Neural progenitor cell (in vitro differentiated cells): ENCODE measurements around the gene ARMH3.

Experiments
- EZH2 ChIP-seq: fragments of 200-600 bp; sonication (generic); IDR thresholded peaks from 2 replicates; pipeline ENCODE4 v1.6.1; 2017; ENCODE audit warnings: antibody characterized with exemption, mild to moderate bottlenecking, moderate library complexity
- TF ChIP-seq, protein P1 (sequence below): fragments of 200-600 bp; sonication (generic); IDR thresholded peaks from 2 replicates; pipeline ENCODE4 v1.5.1; 2017; ENCODE audit warnings: antibody characterized with exemption, mild to moderate bottlenecking

GRCh38 chr10:101956898-101957297 is 99.1 kb downstream of the ARMH3 start:
- TF ChIP-seq, protein P1, sequence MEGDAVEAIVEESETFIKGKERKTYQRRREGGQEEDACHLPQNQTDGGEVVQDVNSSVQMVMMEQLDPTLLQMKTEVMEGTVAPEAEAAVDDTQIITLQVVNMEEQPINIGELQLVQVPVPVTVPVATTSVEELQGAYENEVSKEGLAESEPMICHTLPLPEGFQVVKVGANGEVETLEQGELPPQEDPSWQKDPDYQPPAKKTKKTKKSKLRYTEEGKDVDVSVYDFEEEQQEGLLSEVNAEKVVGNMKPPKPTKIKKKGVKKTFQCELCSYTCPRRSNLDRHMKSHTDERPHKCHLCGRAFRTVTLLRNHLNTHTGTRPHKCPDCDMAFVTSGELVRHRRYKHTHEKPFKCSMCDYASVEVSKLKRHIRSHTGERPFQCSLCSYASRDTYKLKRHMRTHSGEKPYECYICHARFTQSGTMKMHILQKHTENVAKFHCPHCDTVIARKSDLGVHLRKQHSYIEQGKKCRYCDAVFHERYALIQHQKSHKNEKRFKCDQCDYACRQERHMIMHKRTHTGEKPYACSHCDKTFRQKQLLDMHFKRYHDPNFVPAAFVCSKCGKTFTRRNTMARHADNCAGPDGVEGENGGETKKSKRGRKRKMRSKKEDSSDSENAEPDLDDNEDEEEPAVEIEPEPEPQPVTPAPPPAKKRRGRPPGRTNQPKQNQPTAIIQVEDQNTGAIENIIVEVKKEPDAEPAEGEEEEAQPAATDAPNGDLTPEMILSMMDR = no peak
- no peak for TF ChIP-seq EZH2
